ENCODE results near the gene VSIG2.

VSIG2 gene

GRCh38 chr11:124763156-124763947 is 11.3 kb upstream of the VSIG2 start:
- peak; percentile 67 to 75 for DNase-seq (ENCODE audit: low read depth in 2 of 2)

- DNase-seq (ENCODE audit: low read depth in 2 of 2): no peak
Measured at GRCh38 chr11:124762624-124763155, 10.6 kb upstream of the VSIG2 start.

- peak in 1 of 2 donors; percentile 64 for DNase-seq (ENCODE audit: low read depth in 2 of 2)
Measured at GRCh38 chr11:124762105-124762623, 10.1 kb upstream of the VSIG2 start, which contains the start of gene ESAM. Gene ESAM, minus strand, starts transcription at chr11:124762290. Its CDS starts 136 bp downstream, at chr11:124762154.

GRCh38 chr11:124761301-124762104 is 9.4 kb upstream of the VSIG2 start:
- no peak for DNase-seq (ENCODE audit: low read depth in 2 of 2)

GRCh38 chr11:124760806-124761205 is 8.8 kb upstream of the VSIG2 start:
- no peak for DNase-seq (ENCODE audit: low read depth in 2 of 2)

GRCh38 chr11:124760205-124760652 is 8.2 kb upstream of the VSIG2 start:
- no peak for DNase-seq (ENCODE audit: low read depth in 2 of 2)

GRCh38 chr11:124759266-124760204 is 7.5 kb upstream of the VSIG2 start:
- DNase-seq (ENCODE audit: low read depth in 2 of 2): no peak

GRCh38 chr11:124758355-124759265 is 6.6 kb upstream of the VSIG2 start:
- DNase-seq (ENCODE audit: low read depth in 2 of 2): no peak

- DNase-seq (ENCODE audit: low read depth in 2 of 2): no peak
Measured at GRCh38 chr11:124757320-124757719, 5.3 kb upstream of the VSIG2 start.

GRCh38 chr11:124756753-124757227 is 4.7 kb upstream of the VSIG2 start:
- DNase-seq (ENCODE audit: low read depth in 2 of 2): no peak

- DNase-seq (ENCODE audit: low read depth in 2 of 2): no peak
Measured at GRCh38 chr11:124756033-124756752, 4.1 kb upstream of the VSIG2 start.

- DNase-seq (ENCODE audit: low read depth in 2 of 2): no peak
Measured at GRCh38 chr11:124754710-124755109, 2.7 kb upstream of the VSIG2 start.

- no peak for DNase-seq (ENCODE audit: low read depth in 2 of 2)
Measured at GRCh38 chr11:124754309-124754708, 2.3 kb upstream of the VSIG2 start.

GRCh38 chr11:124753624-124754023 is 1.6 kb upstream of the VSIG2 start:
- no peak for DNase-seq (ENCODE audit: low read depth in 2 of 2)

- DNase-seq (ENCODE audit: low read depth in 2 of 2): no peak
Measured at GRCh38 chr11:124753205-124753604, 1.1 kb upstream of the VSIG2 start.

GRCh38 chr11:124752471-124753102 is 532 bp upstream of the VSIG2 start:
- no peak for DNase-seq (ENCODE audit: low read depth in 2 of 2)

GRCh38 chr11:124751391-124751740 is 689 bp downstream of the VSIG2 start:
- no peak for DNase-seq (ENCODE audit: low read depth in 2 of 2)

GRCh38 chr11:124749912-124750311 is 2.1 kb downstream of the VSIG2 start:
- no peak for DNase-seq (ENCODE audit: low read depth in 2 of 2)

Measured in stimulated activated CD8-positive, alpha-beta memory T cell treated with anti-CD3 and anti-CD28 coated beads, Interleukin-7, amount 100 ng/mL, for 4 hours (primary cell).